SH-SY5Y (cell line): Measurements from ENCODE around the gene FOXO4.

Source experiments
- GATA2 ChIP-seq: IDR thresholded peaks from 2 replicates; pipeline ENCODE4 v1.6.1; 2011; ENCODE audit warnings: mild to moderate bottlenecking, low read depth, low read length
- GATA3 ChIP-seq: IDR thresholded peaks from 2 replicates; pipeline ENCODE4 v1.6.1; 2011; ENCODE audit warnings: low read depth, mild to moderate bottlenecking, low read length, moderate library complexity

- no peak for TF ChIP-seq GATA2
- TF ChIP-seq GATA3: no peak
These were observed 5.2 kb downstream of the FOXO4 start for GRCh38 chrX:71100581-71101505.
